ENCODE results near the gene CCDC154.

CCDC154 gene

GRCh38 chr16:1438229-1439057 lies 5.9 kb downstream of the CCDC154 start:
- FAIRE-seq (no peak), DNase-seq (ENCODE audit: low spot score) (no peak)

GRCh38 chr16:1437606-1438005 lies 6.8 kb downstream of the CCDC154 start:
- DNase-seq (ENCODE audit: low spot score) (no peak), FAIRE-seq (no peak)

- DNase-seq (ENCODE audit: low spot score), result no peak
- FAIRE-seq, result no peak
Measured at GRCh38 chr16:1436731-1437355, 7.5 kb downstream of the CCDC154 start.

GRCh38 chr16:1435921-1436697 lies 8.2 kb downstream of the CCDC154 start:
- no peak for FAIRE-seq
- no peak for DNase-seq (ENCODE audit: low spot score)

DNA sequence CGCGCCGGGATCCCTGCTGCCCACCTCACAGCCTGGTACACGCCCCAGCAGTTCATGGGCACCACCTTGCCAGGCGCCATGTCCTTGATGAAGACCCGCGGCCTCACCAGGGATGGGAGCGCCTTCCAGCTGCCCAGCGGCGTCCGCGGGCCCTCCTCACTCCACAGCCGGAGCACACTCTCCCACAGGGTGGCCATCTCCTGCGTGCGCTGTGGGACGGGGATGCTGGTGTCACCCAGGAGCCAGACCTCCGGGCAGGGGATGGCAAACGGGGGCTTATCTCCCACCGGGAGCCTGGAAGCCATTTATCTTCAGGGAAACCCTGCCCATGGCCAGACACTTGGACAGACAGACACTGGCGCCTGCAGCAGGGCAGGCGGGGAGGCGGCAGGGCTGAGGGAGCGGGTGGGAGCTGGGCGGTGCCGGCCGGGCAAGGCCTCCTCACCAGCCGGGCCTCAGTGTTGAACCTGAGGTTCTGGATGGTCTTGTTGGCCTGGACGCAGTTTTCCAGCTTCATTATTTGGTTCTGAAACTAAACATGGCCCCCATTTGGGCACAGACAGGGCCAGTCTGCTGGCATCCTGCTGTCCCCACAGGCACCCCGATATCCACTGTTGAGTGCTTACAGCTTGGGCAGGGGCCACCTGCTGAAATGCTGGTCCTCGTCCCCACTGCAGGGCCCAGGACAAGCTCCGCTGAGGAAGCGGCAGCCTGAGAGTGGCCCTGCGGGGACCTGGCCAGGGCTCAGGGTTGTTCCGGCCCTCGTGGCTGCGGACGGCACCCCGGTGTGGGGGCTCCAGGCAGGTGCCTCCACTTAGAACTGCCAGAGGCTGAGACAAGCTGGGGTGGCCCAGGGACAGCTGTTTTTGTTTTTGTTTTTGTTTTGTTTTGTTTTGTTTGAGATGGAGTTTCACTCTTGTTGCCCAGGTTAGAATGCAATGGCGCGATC lies 9.4 kb downstream of the CCDC154 start:
- FAIRE-seq (no peak), DNase-seq (ENCODE audit: low spot score) (no peak)

- no peak for DNase-seq (ENCODE audit: low spot score)
- no peak for FAIRE-seq
Measured at GRCh38 chr16:1433756-1434155, 10.6 kb downstream of the CCDC154 start.

DNA sequence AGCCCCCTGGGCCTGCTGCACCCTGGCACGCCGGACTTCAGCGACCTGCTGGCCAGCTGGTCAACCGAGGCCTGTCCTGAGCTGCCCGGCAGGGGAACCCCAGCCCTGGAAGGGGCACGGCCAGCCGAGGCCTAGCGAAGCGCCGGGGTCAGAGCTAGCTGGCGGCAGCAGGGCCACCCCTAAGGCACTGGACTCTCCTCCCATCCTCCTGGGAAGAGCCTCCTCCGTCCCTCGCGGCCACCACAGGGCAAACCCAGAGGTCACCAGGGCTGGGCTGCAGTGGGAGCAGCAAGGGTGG lies 11.1 kb downstream of the CCDC154 start:
- DNase-seq (ENCODE audit: low spot score) (no peak), FAIRE-seq (no peak)

DNA sequence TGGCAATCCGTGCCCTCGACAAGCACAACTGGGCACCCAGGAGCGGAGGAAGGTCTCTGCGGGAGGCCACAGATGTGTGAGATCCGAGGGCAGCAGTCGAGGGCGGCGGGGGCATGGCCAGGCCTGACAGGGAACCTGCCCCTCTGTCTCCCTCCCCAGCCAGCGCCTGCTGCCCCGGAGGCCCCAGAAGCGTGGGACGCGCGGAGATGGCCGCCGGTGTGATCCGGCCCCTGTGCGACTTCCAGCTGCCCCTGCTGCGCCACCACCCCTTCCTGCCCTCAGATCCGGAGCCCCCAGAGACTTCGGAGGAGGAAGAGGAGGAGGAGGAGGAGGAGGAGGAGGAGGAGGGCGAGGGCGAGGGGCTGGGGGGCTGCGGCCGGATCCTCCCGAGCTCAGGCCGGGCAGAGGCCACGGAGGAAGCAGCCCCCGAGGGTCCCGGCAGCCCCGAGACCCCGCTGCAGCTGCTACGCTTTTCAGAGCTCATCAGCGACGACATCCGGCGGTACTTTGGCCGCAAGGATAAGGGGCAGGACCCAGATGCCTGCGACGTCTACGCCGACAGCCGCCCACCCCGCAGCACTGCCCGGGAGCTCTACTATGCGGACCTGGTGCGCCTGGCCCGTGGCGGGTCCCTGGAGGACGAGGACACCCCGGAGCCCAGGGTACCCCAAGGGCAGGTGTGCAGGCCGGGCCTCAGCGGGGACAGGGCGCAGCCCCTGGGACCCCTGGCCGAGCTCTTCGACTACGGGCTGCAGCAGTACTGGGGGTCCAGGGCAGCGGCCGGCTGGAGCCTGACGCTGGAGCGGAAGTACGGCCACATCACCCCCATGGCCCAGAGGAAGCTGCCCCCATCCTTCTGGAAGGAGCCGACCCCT lies 11.7 kb downstream of the CCDC154 start:
- no peak for FAIRE-seq

DNA sequence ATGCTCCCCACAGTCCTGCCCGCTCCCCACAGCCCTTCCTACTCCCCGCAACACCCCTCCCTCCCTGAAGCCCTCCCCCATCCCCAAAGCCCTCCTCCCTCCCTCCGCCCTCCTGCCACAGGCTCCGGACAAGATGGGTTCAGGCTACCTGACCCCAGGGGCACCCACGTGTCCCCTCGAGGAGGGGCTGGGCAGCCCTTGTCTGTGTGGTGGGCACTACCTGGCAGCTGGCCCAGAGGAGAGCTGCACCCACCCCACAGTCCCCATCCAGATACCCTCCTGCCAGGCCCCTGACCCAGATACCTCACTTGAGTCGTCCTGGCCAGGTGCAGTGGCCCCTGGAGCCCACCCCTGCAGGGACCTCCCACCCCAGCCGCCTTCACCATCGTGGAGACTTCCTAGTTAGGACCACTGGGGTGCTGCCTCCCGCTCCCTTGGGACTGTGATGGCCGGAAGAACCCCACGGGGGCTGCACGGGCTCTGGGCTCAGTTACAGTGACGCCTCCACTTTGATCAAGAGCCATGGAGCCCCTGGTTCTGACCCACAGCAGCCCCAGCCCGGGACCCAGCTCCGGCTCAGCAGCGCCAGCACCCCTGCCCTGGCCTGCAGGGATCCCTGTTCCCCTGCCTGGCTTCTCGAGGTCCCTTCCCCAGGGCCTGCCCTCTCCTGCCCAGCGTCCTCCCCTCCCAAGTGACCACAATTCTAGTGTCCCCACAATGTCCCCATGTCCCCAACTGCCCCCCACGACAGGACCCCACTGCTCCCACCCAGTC lies 12.7 kb downstream of the CCDC154 start:
- no peak for DNase-seq (ENCODE audit: low spot score)
- no peak for FAIRE-seq

More for the DNA sequence above, 11.7 kb downstream of the CCDC154 start:
- no peak for DNase-seq (ENCODE audit: low spot score)

DNA sequence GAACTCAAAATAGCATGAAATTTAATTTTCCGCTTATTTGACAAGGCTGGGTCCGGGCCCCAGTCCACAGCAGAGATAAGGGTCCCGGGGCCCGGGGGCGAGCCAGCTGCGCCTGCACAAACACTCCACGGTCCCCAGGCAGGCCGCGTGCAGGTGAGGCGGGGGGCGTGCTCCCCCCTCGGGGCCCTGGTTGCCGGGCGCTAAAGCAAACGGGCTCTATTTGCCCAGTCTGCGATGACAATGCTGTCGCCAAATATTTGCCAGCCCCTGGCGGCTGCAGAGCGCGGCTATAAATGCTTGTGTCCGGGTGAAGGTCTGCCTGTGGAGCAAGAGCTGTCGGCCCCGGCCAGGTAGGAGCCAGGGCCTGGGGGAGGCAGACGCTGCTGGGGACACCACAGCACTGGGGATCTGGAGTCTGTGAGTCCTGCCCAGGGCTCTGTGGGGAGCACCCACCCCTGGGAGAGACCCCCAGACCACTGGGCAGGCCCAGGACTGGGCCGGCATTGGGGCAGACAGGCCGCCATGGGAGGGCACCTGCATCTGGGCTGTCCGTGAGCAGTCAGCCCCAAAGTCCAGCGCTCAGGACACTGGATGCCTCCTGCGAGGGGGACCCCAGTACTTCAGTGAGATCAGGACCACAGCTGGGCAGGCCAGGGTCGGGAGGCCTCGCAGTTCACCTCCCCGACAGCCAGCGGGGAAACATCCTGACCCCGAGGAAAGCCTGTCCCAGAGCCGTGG lies 13.4 kb downstream of the CCDC154 start, which contains the start of gene PERCC1:
Gene PERCC1, plus strand, starts transcription at position 320 of the 738 bp plus-strand sequence. CDS start 1,516 bp downstream, outside the sequence.
- no peak for FAIRE-seq

DNA sequence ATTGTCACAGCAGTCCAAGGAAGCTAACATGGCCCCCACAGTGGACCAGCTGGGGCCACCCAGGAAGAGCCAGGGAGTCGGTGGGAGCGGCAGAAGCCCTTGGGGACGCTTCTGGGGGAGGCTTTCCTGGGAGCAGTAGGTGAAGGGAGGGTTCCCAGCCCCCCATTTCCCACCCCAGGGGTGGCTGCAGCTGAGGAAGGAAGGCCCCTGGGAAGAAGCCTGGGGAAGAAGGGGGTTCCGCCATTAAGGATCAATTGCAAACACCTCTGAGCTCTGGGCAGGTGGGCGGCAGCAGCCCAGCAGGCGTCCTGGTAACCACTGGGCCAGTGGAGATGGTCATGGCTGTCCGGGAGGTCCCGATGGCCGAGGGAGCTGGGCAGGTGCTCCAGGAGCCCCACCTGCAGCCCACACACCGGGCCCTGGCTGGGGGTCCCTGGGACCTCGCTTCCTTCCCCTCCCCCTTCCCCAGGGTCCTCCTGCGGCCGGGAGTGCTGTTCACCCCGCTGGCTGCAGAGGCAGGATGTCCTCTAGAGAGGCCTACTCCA lies 14.1 kb downstream of the CCDC154 start:
- FAIRE-seq (no peak), DNase-seq (ENCODE audit: low spot score) (no peak)

More for the DNA sequence above, 13.4 kb downstream of the CCDC154 start, which contains the start of gene PERCC1:
- no peak for DNase-seq (ENCODE audit: low spot score)

DNA sequence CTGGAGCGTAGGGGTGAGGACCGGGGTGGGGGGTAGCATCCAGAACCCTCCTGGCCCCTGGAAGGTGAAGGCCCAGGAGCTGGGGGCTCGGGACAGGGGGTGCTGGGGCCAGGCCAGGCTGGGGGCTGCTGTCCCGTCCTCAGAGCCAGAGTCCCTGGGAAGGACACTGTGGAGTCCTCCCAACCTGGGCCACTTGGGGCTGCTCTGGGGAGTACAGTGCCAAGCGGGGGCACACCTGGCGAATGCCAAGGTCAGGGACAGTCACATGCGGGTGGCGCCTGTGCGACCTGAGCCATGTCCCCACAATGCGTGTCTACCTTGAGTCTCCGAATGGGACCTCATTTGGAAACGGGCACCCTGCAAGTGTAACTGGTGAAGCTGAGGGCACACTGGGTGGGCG lies 14.7 kb downstream of the CCDC154 start:
- FAIRE-seq (no peak), DNase-seq (ENCODE audit: low spot score) (no peak)

- no peak for DNase-seq (ENCODE audit: low spot score)
- no peak for FAIRE-seq
Measured at GRCh38 chr16:1429012-1429411, 15.3 kb downstream of the CCDC154 start.

DNA sequence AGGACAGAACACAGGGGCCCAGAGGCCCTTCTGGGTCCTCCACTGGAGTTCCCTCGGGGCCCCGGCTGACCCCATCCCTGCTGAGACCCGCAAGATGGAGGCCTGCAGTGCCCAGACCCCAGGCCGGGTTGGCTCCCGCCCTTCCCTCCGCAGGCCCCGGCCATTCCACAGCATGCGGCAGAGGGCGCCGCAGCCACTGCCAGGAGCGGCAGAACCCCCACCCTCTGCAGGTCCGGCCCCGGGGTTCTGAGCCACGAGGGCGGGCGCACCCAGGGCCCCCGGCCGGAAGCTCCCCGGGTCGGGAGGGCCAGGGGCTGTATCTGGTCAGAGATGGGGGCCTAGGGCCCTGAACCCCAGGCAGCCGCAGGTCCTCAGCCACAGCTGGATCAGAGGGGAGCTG lies 15.8 kb downstream of the CCDC154 start:
- FAIRE-seq (no peak), DNase-seq (ENCODE audit: low spot score) (no peak)

- FAIRE-seq, result no peak
- DNase-seq (ENCODE audit: low spot score), result no peak
Measured at GRCh38 chr16:1427473-1428461, 16.6 kb downstream of the CCDC154 start.

DNA sequence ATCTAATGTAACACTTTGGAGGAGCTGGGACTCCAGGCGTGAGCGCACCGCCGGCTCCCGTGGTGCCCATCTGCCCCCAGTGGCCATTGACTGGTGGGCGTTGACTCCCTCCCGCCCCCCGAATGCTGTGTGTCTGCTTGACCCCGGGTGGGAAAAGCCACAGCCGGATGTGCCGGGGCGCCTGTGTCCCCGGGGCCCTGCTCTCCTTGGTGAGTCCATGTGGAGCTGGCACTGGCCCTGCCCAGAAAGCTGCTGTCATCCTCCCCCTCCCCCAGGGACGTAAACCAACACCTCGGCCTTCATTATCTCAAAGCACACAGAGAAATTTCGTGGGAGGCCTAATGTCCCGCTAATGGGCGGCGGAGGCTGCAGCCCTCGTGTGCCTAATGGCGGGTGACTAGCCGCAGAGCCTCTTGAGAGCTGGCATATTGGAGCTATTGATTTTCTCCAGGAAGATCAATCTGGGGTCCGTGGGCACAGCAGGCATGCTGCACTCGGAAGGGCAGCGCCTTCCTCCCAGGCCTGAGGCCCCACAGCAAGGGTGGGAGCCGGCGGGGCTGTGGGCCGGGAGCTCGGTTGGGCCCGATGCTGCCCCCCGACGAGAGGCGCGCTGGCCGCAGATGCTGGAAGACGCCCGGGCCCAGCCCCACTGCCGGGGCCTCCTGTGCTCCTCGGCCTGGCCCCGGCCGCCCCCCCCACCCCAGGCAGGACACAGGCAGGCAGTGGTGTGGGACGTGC lies 17.5 kb downstream of the CCDC154 start:
- DNase-seq (ENCODE audit: low spot score) (no peak), FAIRE-seq (no peak)
